GM19463 (cell line): Measurements from ENCODE around the gene ARSD.
"Not testable (repeated sequence)": the region's sequence is repeated elsewhere in the genome, so short reads cannot be mapped to it uniquely, and the experiment has no call there.

Experiments used
- ATAC-seq: cut with Tn5 transposase; IDR thresholded peaks from one replicate; pipeline ENCODE4 v1.9.1; 2021; ENCODE audit warnings: mild to moderate bottlenecking, moderate library complexity; ENCODE audit not compliant: unreplicated experiment

The ARSD gene, protein sequence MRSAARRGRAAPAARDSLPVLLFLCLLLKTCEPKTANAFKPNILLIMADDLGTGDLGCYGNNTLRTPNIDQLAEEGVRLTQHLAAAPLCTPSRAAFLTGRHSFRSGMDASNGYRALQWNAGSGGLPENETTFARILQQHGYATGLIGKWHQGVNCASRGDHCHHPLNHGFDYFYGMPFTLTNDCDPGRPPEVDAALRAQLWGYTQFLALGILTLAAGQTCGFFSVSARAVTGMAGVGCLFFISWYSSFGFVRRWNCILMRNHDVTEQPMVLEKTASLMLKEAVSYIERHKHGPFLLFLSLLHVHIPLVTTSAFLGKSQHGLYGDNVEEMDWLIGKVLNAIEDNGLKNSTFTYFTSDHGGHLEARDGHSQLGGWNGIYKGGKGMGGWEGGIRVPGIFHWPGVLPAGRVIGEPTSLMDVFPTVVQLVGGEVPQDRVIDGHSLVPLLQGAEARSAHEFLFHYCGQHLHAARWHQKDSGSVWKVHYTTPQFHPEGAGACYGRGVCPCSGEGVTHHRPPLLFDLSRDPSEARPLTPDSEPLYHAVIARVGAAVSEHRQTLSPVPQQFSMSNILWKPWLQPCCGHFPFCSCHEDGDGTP

DNA sequence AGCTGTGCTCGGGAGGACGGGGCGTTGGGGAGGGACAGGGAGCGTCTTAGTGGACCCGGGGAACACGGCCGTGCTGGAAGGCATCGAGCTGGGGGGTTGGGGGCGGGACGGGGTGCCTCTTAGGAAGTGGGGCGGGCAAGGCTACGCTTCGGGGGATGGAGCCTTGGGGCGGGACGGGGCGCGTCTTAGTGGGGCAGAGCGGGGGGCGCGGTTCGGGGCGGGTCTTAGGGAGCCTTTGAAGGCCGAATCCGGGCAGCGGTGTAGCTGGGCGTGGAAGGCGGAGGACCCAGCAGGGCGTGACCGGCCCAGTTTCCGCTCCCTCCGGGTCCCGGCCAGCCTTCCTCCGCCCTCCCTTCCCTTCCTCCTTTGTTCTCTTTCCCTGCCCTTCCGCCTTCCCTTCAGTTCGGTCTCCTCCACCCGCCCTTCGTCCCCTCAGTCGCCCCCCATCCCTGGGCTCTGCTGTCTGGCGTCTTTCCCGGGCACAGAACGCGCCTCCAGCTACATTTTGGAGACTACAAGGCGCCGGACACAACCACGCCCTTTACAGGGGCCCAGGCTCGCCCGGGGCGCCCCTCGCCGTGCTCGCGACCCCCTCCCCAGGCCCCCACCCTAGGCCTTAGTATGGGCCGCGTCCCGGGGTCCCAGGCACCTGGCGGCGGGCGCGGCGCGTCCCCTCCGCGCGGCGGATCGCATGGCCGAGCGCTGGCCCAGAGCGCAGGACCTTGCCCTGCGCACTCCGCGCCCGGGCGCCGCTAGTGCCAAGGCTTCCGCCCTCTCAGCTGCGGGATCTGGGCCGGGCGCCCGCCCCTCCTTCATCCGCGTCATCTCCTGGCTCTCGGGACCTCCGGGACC lies at the start of gene ARSD:
Gene ARSD, minus strand, starts transcription at position 757 of the 852 bp plus-strand sequence. Its CDS starts 64 bp downstream, at position 693.
- peak; percentile 87 for ATAC-seq

DNA sequence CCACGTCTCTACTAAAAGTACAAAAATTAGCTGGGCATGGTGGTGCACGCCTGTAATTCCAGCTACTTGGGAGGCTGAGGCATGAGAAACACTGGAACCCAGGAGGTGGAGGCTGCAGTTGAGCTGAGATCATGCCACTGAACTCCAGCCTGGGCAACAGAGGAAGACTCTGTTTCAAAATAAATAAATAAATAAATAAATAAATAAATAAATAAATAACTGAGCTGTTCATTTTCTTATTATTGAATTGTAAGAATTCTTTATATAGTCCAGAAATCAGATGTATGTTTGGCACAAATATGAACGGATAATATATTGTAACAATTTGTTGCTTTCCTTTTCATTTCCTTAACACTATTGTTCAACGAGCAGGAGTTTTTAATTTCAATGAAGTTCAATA lies 49.5 kb upstream of the ARSD start:
- ATAC-seq, result not testable (repeated sequence)

DNA sequence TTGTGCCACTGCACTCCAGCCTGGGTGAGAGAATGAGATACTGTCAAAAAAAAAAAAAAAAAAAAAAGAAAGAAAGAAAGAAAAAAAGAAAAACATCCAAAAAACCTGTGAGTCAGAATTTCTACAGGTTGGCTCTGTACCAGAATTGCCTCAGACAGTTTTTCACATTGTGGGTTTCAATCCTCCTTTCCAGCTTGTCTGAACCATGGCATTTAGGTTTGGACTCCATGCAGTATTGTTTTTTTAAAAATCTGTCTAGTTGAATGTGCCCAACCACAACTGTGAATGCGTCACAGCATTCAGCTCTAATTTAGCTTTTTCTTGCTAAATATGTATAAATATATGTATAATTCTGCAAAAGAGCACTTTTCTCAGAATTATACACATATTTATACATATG lies 45.8 kb upstream of the ARSD start:
- no peak for ATAC-seq

DNA sequence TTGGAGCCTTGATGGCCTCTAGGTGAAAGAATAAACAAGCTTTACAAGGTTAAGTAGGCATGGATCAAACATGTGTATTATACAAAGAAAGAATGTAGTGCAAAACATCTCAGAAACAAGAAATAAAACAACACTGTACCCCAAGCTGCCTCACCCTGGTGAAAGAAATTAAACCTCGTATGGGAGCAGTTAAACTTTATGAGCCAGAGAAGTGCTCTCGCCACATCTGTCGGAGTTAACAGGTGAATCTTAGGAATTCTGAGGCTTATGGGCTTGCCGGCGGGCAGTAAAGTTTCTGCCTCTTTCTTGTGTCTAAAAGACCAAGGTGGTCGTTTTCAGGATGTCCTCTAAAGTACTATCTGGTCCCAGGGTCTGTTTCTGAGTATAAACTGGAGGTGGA lies 43.3 kb upstream of the ARSD start:
- ATAC-seq, result no peak

DNA sequence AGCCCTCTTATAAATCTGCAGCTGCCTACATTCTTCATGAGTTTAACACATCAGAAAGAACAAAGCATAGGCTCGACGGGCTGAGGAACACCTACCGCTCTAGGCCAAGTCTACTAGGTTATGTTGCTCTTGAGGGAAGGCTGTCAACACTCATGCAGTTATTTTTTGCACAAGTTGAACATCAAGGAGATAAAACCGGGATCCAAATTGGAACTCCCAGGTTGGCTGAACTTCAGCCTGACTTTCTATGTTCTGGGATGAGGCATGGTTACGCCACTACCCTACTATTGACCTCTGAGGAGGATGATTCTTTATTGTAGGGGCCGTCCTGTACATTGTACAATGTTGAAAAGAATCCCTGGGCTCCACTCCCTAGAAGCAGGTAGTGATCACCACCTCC lies 39.9 kb upstream of the ARSD start:
- no peak for ATAC-seq

DNA sequence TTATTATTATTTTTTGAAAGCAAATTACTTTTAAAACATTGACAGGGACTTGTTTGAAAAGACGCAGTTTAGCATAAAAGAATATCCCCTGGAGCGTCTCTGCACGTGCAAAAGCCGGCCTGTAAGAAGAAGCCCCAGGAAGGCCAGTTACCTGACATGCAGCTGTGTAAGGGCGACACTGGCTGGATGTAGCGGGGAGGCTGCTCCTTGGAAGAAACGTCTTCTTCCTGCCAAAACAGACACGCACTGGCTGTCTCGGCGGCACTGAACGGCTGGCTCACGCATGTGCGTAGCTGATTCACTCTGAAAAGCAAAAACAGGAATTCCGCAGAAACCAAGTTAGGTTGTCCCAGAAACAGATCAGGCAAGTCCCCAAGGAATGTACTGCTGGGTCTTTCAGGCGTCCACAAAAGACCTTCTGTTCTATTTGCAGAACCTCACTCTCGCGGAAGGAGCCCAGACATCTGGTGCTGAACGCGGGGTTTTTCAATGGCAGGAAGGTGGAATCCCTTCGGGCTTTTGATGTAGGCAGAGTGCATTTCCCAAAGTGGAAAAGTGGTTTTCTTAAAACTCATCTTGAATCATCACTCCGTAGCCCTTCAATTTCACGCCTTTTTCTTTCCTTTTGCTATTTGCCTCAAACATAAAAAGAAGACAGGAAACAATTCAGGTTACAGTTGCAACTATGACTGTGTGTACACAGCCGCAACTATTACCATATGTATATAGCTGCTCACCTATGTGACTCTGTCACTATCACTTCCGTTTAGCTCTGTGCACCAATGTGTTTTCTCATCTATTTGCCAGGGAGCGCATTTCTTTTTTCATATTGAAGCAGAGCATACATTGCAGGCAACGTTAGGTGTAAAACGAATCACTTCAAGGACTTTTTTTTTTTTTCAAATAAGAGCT lies 39.1 kb upstream of the ARSD start:
- no peak for ATAC-seq

DNA sequence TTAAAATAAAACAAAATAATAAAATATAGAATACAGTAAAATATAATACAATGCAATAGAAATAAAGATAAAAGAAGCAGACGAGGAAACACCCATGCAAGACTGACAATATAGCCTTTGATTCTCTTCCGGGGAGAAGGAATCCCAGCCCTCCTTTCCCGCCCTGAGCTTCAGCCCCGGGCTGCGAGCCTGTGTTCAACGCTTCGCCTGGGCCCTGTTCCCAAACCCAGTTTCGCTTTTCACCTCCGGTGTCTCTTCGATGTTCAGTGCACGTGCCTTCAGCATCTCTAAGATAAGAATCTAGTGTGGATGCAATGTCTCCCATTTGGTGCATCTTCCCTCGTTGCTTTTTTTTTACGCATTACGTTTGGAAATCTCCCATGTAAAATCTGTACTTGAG lies 38.4 kb upstream of the ARSD start:
- no peak for ATAC-seq

DNA sequence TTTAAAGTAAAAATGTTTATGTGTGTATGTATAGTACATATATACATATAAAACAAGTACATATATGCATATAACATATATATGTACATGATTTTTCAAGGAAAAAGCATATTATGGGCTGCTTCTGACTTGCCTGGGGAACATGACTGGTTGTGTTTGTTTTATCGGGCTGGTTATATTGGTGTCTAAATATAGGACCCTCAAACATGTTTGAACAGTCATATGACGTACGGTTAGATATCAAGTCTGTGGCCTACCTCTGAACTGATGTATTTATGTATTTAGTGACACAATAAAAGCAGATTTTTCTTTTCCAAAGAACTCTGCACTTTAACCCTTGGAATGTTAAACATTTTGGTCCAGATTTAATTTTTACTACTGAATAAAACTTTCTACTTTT lies 37.9 kb upstream of the ARSD start:
- no peak for ATAC-seq

DNA sequence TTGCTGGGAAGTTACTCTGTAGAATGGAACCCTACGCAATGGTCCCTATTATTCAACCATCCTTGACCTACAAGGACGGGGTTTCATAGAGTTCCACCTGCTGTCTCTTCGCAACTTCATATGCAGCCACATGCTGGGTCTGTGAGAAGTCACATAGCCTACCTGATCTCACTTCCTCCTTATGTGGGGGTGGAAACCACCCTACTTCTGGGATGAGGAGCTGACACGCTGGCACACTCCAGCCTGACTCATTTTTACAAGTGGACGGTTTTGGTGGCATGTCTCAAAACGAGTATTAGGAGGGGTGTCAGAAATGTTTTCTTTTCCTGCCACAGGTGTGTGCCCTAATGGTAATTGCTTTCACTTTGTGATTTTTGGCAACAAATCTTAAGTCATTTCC lies 36.8 kb upstream of the ARSD start:
- ATAC-seq, result peak; percentile 92

DNA sequence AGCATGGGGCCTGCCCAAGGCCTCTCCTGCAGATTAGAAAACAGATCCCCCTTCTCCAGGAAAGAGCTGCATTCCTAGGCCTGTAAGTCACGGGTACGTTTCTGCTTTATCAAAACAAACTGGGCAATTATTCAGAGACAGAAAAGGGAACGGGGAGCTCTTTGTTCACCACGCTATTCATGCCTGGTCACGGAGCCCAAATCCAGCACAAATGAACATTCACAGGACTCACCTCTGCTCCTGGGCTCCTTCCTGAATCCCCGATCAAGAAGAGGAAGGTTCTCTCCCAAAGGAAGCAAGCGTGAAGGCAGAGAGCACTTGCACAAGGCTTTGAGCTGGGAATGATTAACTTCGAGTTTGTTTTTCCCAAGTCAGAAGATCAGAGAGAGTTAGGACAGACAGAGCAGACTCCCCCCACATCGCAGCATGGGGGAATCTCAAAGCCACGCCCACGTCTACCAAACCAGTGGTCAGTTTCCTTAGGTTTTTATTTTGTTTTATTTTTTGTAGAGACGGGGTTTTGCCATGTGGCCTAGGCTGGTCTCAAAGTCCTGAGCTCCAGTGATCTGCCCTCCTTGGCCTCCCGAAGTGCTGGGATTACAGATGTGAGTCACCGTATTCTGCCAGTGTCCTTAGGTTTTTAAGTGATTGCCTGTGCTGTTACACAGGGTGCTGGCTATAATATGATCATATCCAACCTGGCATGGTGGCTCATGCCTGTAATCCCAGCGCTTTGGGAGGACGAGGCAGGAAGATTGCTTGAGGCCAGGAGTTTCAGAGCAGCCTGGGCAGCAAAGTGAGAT lies 35.1 kb upstream of the ARSD start:
- not testable (repeated sequence) for ATAC-seq

DNA sequence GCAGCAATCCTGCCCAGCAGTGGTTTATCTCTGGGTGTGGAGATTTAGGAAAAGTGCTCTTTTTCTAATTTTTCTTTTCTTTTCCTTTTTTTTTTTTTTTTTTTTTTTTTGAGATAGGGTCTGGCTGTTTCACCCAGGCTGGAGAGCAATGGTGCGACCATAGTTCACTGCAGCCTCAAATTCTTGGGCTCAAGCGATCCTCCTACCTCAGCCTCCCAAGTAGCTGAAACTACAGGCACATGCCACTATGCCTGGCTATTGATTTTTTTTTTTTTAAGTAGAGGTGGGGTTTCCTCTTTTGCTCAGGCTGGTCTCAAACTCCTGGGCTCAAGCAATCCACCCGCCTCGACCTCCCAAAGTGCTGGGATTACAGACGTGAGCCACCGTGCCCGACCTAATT lies 34.3 kb upstream of the ARSD start:
- ATAC-seq, result not testable (repeated sequence)

DNA sequence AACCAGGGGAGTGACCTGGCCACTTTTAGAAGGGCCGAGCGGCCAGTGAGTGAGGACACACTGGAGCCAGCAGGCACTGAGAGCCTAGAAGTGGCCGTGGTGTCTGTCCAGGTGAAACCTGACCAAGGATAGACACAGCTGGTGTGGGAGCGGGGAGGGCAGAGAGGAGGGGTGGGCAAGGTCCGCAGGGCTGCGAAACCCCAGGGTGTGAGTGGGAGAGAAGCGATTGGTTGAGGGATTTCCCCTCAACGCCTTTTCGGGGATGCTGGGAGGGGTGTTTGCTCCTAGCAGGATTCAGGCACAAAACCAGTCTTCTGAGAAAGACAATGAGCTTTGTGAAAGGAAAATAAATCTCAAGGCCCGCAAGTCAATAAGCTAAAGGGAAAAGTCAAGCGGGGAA lies 33.2 kb upstream of the ARSD start:
- no peak for ATAC-seq

DNA sequence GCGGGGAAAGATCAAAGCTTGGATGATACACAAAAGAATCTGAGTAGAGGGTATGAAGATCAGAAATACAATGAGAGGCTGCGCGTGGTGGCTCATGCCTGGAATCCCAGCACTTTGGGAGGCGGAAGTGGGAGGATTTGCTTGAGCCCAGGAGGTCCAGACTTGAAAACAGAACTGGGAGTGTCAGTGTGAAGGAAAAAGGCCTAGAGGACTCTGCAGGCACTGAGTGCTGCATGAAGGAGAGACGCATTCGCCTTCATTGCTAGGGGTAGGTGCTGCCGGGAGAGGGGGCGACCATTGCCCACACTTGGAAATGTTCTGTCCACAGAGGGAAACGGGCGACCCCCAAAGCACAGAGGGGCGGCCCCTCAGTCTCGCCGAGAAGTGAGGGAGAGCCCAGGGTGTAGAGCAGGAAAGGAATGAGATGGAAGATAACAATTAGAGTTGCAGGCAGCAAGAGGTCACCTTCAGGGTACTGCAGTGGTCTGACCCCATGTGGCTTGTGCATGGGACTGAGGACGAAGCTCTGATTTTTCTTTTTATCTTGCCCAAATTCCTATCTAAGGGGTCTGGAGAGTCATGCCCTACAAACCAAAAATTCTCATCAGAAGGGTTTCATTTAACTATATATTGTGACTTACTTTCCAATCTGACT lies 31.8 kb upstream of the ARSD start:
- no peak for ATAC-seq

DNA sequence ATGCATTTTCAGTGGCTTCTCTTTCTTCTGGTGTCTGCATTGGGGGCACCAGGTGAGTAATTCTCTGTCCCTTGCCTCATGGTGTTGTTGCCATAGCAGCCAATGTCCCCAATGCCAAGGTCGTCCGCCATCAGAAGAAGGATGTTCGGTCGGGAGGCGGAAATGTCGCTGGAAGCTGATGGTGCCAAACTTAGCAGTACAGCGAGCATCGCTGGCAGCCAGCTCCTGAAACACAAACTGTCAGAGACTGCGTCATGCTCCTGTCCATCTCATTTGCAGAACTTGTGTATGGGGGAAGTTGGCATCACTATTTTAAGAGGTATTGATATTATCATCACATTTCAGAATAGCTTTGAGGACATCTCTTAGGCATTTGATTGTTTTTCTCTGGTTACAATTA lies 29.1 kb upstream of the ARSD start:
- no peak for ATAC-seq

DNA sequence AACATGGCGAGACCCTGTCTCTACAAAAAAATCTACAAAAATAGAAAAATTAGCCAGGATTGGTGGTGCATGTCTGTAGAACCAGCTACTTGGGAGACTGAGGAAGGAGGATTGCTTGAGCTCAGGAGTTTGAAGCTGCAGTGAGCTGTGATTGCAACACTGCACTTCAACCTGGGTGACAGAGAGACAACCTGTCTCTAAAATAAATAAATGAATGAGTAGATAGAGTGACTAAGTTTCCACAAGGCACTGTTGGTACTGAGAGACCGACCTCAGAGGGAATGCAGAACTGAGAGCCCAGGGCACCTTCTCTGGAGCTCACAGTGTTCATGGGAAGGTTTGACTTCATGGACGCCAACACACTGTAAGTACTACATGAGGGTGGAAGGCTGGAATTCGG lies 26.7 kb upstream of the ARSD start:
- no peak for ATAC-seq

DNA sequence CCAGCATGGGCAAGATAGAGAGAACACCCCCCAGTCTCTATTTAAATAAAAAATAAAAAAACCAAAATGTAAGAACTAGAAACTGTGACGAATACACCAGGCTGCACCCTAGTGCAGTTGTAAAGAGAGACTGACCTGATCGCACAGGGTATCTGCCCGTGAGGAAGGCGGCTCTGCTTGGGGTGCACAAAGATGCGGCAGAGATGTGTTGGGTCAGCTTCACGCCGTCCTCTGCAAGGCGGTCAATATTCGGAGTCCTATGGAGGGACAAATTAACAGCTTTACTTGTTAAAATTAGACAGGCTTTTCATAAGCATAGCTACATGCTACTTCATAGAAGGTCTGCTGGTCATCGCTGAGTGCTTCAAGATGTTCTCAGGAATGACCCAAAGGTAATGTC lies 26.1 kb upstream of the ARSD start:
- no peak for ATAC-seq

DNA sequence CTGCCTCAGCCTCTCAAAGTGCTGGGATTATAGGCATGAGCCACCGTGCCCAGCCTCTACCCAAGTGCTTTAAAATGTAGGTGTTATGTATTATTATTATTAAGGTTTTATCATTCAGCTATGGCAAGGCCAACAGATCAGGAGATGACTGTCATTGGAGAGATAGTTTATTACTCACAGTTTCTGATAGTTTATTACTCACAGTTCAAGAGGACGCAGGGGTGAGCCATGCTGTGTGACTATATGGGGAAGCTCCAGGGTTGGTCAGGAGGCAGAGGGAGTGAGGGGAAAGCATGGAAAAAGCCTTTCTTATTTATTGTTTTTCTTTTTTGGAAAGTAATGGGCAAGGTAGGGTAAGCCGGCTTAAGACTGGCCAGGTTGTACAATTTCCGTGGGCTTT lies 25.4 kb upstream of the ARSD start:
- ATAC-seq, result no peak

DNA sequence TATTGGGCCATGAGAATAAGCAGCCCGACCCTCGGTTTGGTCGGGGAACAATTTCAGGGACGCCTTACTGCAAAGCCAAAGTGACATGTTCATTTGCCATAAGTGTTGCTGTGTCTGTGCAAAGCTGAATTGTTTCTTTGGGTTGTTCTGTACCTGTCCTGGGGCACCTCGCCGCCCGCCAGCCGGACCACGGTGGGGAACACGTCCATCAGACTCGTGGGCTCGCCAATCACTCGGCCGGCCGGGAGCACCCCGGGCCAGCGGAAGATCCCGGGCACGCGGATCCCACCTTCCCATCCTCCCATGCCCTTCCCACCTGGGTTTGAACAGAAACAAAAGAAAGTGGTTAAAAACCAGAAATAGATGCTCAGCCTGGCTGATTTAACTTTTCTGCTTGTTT lies 8.8 kb upstream of the ARSD start:
- not testable (repeated sequence) for ATAC-seq
